Adrenal gland (tissue), 5 donors: ENCODE measurements around the gene PHLDA3.

ENCODE experiments used
- CTCF ChIP-seq, 6 experiments: fragments of 450-650 bp in 4 of 6; fragments of 200-600 bp in 2 of 6; sonication (generic) in 1 of 6; IDR thresholded peaks; 1 replicate in 5 of 6; 2 replicates in 1 of 6; pipeline versions ENCODE4 v1.5.1 to v1.8.0; 2016 to 2021; ENCODE audit warnings: antibody characterized with exemption in 6 of 6, mild to moderate bottlenecking in 2 of 6, moderate library complexity in 1 of 6
- POLR2A ChIP-seq, 2 donors: fragments of 450-650 bp; IDR thresholded peaks; one replicate each; pipeline ENCODE4 v1.6.1; 2017; ENCODE audit warnings: antibody characterized with exemption in 2 of 2, mild to moderate bottlenecking in 2 of 2, moderate library complexity in 1 of 2
- donor health status: DM: no; HTN: no; CAD: no.

GRCh38 chr1:201501144-201501543, 32.2 kb upstream of the PHLDA3 start:
- no peak for TF ChIP-seq CTCF (IDR thresholded peaks at IDR 0.05)
- no peak for TF ChIP-seq POLR2A (IDR thresholded peaks at IDR 0.05)
